ENCODE results near the gene ALPG.
"Not testable (repeated sequence)": the region's sequence is repeated elsewhere in the genome, so short reads cannot be mapped to it uniquely, and the experiment has no call there.

Gene ALPG

GRCh38 chr2:232419245-232420072, 12.8 kb downstream of the ALPG start:
- DNase-seq (ENCODE audit: low read depth): no peak

- no peak for DNase-seq (ENCODE audit: low read depth)
Observed at GRCh38 chr2:232420073-232420454, 13.4 kb downstream of the ALPG start.

GRCh38 chr2:232420463-232421188, 14.0 kb downstream of the ALPG start:
- no peak for DNase-seq (ENCODE audit: low read depth)

GRCh38 chr2:232421189-232421785, 14.6 kb downstream of the ALPG start:
- DNase-seq (ENCODE audit: low read depth): no peak

GRCh38 chr2:232422051-232422450, 15.4 kb downstream of the ALPG start:
- no peak for DNase-seq (ENCODE audit: low read depth)

- DNase-seq (ENCODE audit: low read depth): not testable (repeated sequence)
Observed at GRCh38 chr2:232422996-232423395, 16.4 kb downstream of the ALPG start.

GRCh38 chr2:232423407-232423806, 16.8 kb downstream of the ALPG start:
- DNase-seq (ENCODE audit: low read depth): not testable (repeated sequence)

- no peak for DNase-seq (ENCODE audit: low read depth)
Observed at GRCh38 chr2:232431705-232432590, 25.3 kb downstream of the ALPG start.

- no peak for DNase-seq (ENCODE audit: low read depth)
Observed at GRCh38 chr2:232432598-232433184, 26.0 kb downstream of the ALPG start.

GRCh38 chr2:232433622-232434021, 27.0 kb downstream of the ALPG start:
- not testable (repeated sequence) for DNase-seq (ENCODE audit: low read depth)

- no peak for DNase-seq (ENCODE audit: low read depth)
Observed at GRCh38 chr2:232434091-232434490, 27.4 kb downstream of the ALPG start.

- no peak for DNase-seq (ENCODE audit: low read depth)
Observed at GRCh38 chr2:232434563-232435374, 28.1 kb downstream of the ALPG start.

- DNase-seq (ENCODE audit: low read depth): no peak
Observed at GRCh38 chr2:232435375-232435648, 28.7 kb downstream of the ALPG start.

- DNase-seq (ENCODE audit: low read depth): no peak
Observed at GRCh38 chr2:232435805-232436204, 29.2 kb downstream of the ALPG start.

- DNase-seq (ENCODE audit: low read depth): no peak
Observed at GRCh38 chr2:232436381-232437194, 29.9 kb downstream of the ALPG start.

- DNase-seq (ENCODE audit: low read depth): no peak
Observed at GRCh38 chr2:232437195-232437571, 30.5 kb downstream of the ALPG start.

- no peak for DNase-seq (ENCODE audit: low read depth)
Observed at GRCh38 chr2:232438091-232438490, 31.4 kb downstream of the ALPG start.

- no peak for DNase-seq (ENCODE audit: low read depth)
Observed at GRCh38 chr2:232438951-232439757, 32.5 kb downstream of the ALPG start.

- DNase-seq (ENCODE audit: low read depth): no peak
Observed at GRCh38 chr2:232439758-232440135, 33.1 kb downstream of the ALPG start.
